Thyroid gland (tissue), 4 donors: ENCODE data around the gene ESPN.

Source experiments
- POLR2A ChIP-seq, 2 donors: fragments of 450-650 bp; IDR thresholded peaks; one replicate each; pipeline ENCODE4 v1.6.1; 2017; ENCODE audit warnings: antibody characterized with exemption in 2 of 2, mild to moderate bottlenecking in 2 of 2, moderate library complexity in 1 of 2
- TF ChIP-seq, protein P1 (sequence below), 6 experiments: fragments of 200-600 bp in 3 of 6; fragments of 450-650 bp in 3 of 6; sonication (generic) in 3 of 6; IDR thresholded peaks; one replicate each; pipeline ENCODE4 v1.5.1; 2016 to 2019; ENCODE audit warnings: antibody characterized with exemption in 6 of 6, mild to moderate bottlenecking in 2 of 6, inconsistent platforms in 1 of 6, moderate library complexity in 1 of 6

DNA sequence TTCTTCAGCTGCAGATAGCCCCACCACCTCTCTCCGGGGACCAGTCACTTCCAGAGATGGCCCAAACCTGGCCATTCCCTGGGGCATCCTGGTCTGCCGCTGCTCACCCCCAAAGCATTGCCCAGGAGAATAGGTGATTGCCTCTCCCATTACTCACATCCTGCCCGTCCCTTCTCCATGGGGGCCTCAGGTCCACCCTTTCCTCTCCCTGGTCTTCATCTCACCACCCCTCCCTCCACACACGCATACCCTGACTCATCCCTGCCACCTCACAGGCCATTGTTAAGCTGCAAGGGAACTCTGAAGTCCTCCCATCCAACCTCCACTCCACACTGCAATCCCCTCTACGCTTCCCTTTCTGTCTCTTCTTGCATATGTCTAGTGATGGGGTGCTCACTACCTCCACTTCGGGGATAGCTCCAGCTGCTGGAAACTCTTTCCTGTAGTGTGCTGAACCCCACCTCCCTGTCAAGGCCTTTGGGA is 66.9 kb downstream of the ESPN start, which contains the start of gene PLEKHG5:
- TF ChIP-seq, protein P1, sequence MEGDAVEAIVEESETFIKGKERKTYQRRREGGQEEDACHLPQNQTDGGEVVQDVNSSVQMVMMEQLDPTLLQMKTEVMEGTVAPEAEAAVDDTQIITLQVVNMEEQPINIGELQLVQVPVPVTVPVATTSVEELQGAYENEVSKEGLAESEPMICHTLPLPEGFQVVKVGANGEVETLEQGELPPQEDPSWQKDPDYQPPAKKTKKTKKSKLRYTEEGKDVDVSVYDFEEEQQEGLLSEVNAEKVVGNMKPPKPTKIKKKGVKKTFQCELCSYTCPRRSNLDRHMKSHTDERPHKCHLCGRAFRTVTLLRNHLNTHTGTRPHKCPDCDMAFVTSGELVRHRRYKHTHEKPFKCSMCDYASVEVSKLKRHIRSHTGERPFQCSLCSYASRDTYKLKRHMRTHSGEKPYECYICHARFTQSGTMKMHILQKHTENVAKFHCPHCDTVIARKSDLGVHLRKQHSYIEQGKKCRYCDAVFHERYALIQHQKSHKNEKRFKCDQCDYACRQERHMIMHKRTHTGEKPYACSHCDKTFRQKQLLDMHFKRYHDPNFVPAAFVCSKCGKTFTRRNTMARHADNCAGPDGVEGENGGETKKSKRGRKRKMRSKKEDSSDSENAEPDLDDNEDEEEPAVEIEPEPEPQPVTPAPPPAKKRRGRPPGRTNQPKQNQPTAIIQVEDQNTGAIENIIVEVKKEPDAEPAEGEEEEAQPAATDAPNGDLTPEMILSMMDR (IDR thresholded peaks at IDR 0.05), result no peak
- TF ChIP-seq POLR2A (IDR thresholded peaks at IDR 0.05), result no peak
